Keratinocyte (primary cell): ENCODE results near the gene DOLPP1. TPM values are rescaled to one million over a fixed set of nuclear protein-coding genes. Genes with fewer than 3 reads are reported as not detected.

ENCODE experiments used
- DNase-seq: peaks from one replicate; pipeline ENCODE4 v3.0.0-alpha.2; 2011; ENCODE audit warnings: low read depth, missing footprints, low spot score
- FAIRE-seq: peaks from 2 replicates; lab custom pipeline; 2011; peaks lifted over from hg19 to GRCh38; lab: Jason Lieb, UNC
- H2AFZ ChIP-seq: 2 replicates; pipeline ENCODE4 v1.6.0; 2012; ENCODE audit warnings: low read length, control low read depth, inconsistent platforms; ENCODE audit not compliant: control insufficient read depth
- H3K27ac ChIP-seq: 2 replicates; pipeline ENCODE4 v1.5.1; 2011; ENCODE audit warnings: low read length; ENCODE audit not compliant: control insufficient read depth, insufficient read depth
- H3K27me3 ChIP-seq: 3 replicates; pipeline ENCODE4 v1.6.0; 2011; ENCODE audit warnings: low read length; ENCODE audit not compliant: control insufficient read depth, insufficient read depth; ENCODE audit errors: extremely low read depth
- H3K36me3 ChIP-seq, 2 experiments: 2 replicates in 1 of 2; 3 replicates in 1 of 2; pipeline ENCODE4 v1.5.1; 2011; ENCODE audit warnings: low read length in 2 of 2, mild to moderate bottlenecking in 1 of 2; ENCODE audit not compliant: control insufficient read depth in 2 of 2, insufficient read depth in 2 of 2; ENCODE audit errors: extremely low read depth in 1 of 2
- H3K4me1 ChIP-seq: 3 replicates; pipeline ENCODE4 v1.5.1; 2011; ENCODE audit warnings: low read length; ENCODE audit not compliant: control insufficient read depth, insufficient read depth; ENCODE audit errors: extremely low read depth
- H3K4me2 ChIP-seq: 3 replicates; pipeline ENCODE4 v1.6.0; 2011; ENCODE audit warnings: low read depth, low read length; ENCODE audit not compliant: control insufficient read depth, insufficient read depth; ENCODE audit errors: extremely low read depth
- H3K4me3 ChIP-seq, 3 experiments: fragments of 200-600 bp in 1 of 3; sonication (generic) in 1 of 3; 2 replicates in 2 of 3; 3 replicates in 1 of 3; pipeline ENCODE4 v1.5.1; 2011 to 2016; ENCODE audit warnings: low read length in 3 of 3, mild to moderate bottlenecking in 3 of 3, control low read depth in 2 of 3, inconsistent platforms in 1 of 3, low read depth in 1 of 3, mixed read lengths in 1 of 3, mixed run types in 1 of 3, moderate library complexity in 1 of 3; ENCODE audit not compliant: control insufficient read depth in 2 of 3, insufficient read depth in 2 of 3; ENCODE audit errors: extremely low read depth in 1 of 3
- H3K79me2 ChIP-seq: 2 replicates; pipeline ENCODE4 v1.6.0; 2012; ENCODE audit warnings: low read length; ENCODE audit not compliant: control insufficient read depth, insufficient read depth
- H3K9ac ChIP-seq: 3 replicates; pipeline ENCODE4 v1.6.0; 2011; ENCODE audit warnings: low read length; ENCODE audit not compliant: control insufficient read depth, insufficient read depth; ENCODE audit errors: extremely low read depth
- H3K9me1 ChIP-seq: 3 replicates; pipeline ENCODE4 v1.6.0; 2011; ENCODE audit warnings: low read length; ENCODE audit not compliant: control insufficient read depth, insufficient read depth; ENCODE audit errors: extremely low read depth
- H3K9me3 ChIP-seq: 2 replicates; pipeline ENCODE4 v1.5.1; 2012; ENCODE audit warnings: low read depth, low read length; ENCODE audit not compliant: control insufficient read depth
- H4K20me1 ChIP-seq: 3 replicates; pipeline ENCODE4 v1.6.0; 2011; ENCODE audit warnings: low read length; ENCODE audit not compliant: control insufficient read depth, insufficient read depth; ENCODE audit errors: extremely low read depth
- CTCF ChIP-seq, 3 experiments: IDR thresholded peaks in 1 of 3; conservative IDR thresholded peaks in 1 of 3; optimal IDR thresholded peaks in 1 of 3; 2 replicates in 2 of 3; 3 replicates in 1 of 3; pipeline versions ENCODE3 to v1.5.1; 2011; ENCODE audit warnings: low read length in 3 of 3, mild to moderate bottlenecking in 3 of 3, moderate library complexity in 2 of 3, control low read depth in 1 of 3, inconsistent platforms in 1 of 3; ENCODE audit not compliant: insufficient read depth in 2 of 3; ENCODE audit errors: extremely low read depth in 1 of 3
- EZH2 ChIP-seq: IDR thresholded peaks from one replicate; pipeline ENCODE4 v1.6.1; 2012; ENCODE audit warnings: inconsistent platforms, mild to moderate bottlenecking, low read length, moderate library complexity
- dilution Hi-C: fragments of 300-500 bp; cut with MboI; formaldehyde crosslinking; loops from one replicate; pipeline ENCODE4 v1.7.0; 2020; ENCODE audit warnings: low sequenced_read_pairs; ENCODE audit not compliant: extremely low pct_ligation_motif_present
- polyA plus RNA-seq, 5 experiments: library from polyadenylated mRNA; depleted of rRNA in 3 of 5; stranded (reverse) in 3 of 5; stranded (forward) in 1 of 5; unstranded in 1 of 5; fragments of >200 nt; gene quantifications; 1 replicate in 1 of 5; 2 replicates in 3 of 5; 3 replicates in 1 of 5; pipeline versions ENCODE4 v1.2.1 to v1.2.3, GENCODE V29; 2011 to 2012; ENCODE audit warnings: missing spikeins in 2 of 5, low read depth in 1 of 5, low replicate concordance in 1 of 5

Gene DOLPP1
- polyA plus RNA-seq, 1 donor (not counting 4 experiments of a cell fraction or from before 2014, with no cell fraction given), result 14.2 TPM

GRCh38 chr9:129136446-129137035 is 55.6 kb downstream of the DOLPP1 start:
- H3K27ac ChIP-seq, result no peak overlapping the region

DNA sequence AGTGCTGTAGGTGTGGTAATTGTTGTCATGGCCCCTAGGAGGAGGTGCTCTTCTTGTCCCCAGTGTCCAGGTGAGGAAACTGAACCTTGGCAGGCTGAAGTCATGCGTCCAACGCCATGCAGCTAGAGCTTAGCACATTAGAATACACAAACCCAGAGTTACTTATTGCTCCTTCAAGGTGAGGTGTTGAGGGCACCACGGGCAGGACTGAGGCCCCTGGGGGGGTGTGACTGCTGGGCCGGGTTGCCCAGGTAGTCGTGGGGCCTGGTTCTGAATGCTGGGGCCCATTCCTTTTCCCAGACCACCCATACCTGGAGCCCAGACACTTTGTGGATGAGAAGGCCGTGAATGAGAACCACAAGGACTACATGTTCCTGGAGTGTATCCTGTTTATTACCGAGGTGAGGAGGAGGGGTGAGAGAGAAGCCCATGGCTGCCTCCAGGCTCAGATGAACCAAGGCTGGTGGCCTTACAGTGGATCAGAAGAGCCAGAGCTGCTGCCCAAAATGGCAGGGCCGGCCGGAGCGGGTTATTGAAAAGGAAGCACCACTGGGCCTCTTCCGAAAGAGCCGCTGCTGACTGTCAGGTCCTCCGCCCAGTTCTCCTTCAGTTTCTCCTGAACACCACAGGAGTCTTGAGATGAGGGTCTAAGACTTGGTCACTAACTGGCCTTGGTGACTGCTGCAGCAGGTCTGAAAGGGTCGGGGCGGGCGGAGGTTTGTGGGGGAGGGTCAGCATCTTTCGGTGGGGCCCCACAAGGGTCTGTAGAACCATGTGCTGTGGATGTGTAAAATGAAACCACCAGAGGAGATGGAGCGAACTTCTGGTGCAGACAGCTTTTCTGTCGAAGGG is 56.6 kb downstream of the DOLPP1 start:
- Histone ChIP-seq H3K79me2 (peaks cover 6% of the 10 kb centered on the region), H3K9me1 (peaks cover 2% of the 10 kb centered on the region), H4K20me1 (no peaks in the 10 kb centered on the region), H3K4me2 (no peak overlapping the region), H3K27ac (no peak overlapping the region), H3K9ac (no peak overlapping the region), H2AFZ (no peak overlapping the region), H3K4me1 (peaks cover 37% of the 10 kb centered on the region), H3K27me3 (no peaks in the 10 kb centered on the region), H3K4me3 (no peak overlapping the region), H3K36me3 (peaks cover 15% of the 10 kb centered on the region in 2 experiments), H3K9me3 (no peaks in the 10 kb centered on the region)
- TF ChIP-seq CTCF (optimal IDR thresholded peaks at IDR 0.05 in 1 of 3, IDR thresholded peaks at IDR 0.05 in 1 of 3, conservative IDR thresholded peaks at IDR 0.05 in 1 of 3; ENCODE audit: extremely low read depth in 1 of 3, insufficient read depth in 2 of 3, low read length in 3 of 3) (no peak), EZH2 (no peak)
- DNase-seq, result no peak
- dilution Hi-C loops, result no loop called here
- no peak for FAIRE-seq

More at GRCh38 chr9:129136446-129137035, 55.6 kb downstream of the DOLPP1 start:
- H3K9ac ChIP-seq, result no peak overlapping the region
- dilution Hi-C loops, result no loop called here
- H3K79me2 ChIP-seq, result no peaks in the 10 kb centered on the region
- H3K9me3 ChIP-seq, result no peaks in the 10 kb centered on the region
- TF ChIP-seq CTCF (optimal IDR thresholded peaks at IDR 0.05 in 1 of 3, IDR thresholded peaks at IDR 0.05 in 1 of 3, conservative IDR thresholded peaks at IDR 0.05 in 1 of 3; ENCODE audit: extremely low read depth in 1 of 3, insufficient read depth in 2 of 3, low read length in 3 of 3) (no peak), EZH2 (no peak)
- peaks cover 10 to 11% of the 10 kb centered on the region in 2 experiments for H3K36me3 ChIP-seq
- peaks cover 28% of the 10 kb centered on the region for H3K4me1 ChIP-seq
- no peak overlapping the region for H3K4me2 ChIP-seq
- peaks cover 2% of the 10 kb centered on the region for H3K9me1 ChIP-seq
- FAIRE-seq, result no peak
- no peaks in the 10 kb centered on the region for H3K27me3 ChIP-seq
- DNase-seq, result no peak
- H2AFZ ChIP-seq, result no peak overlapping the region
- H3K4me3 ChIP-seq, result no peak overlapping the region
- H4K20me1 ChIP-seq, result no peaks in the 10 kb centered on the region
